HG03097 (cell line): ENCODE data around the gene GSTO1.
A peak's percentile ranks its signal among the peaks of the same experiment; 100 is the strongest.

ENCODE experiments used
- ATAC-seq: cut with Tn5 transposase; IDR thresholded peaks from one replicate; pipeline ENCODE4 v1.9.1; 2021; ENCODE audit not compliant: unreplicated experiment, low FRiP score

GSTO1 gene

DNA sequence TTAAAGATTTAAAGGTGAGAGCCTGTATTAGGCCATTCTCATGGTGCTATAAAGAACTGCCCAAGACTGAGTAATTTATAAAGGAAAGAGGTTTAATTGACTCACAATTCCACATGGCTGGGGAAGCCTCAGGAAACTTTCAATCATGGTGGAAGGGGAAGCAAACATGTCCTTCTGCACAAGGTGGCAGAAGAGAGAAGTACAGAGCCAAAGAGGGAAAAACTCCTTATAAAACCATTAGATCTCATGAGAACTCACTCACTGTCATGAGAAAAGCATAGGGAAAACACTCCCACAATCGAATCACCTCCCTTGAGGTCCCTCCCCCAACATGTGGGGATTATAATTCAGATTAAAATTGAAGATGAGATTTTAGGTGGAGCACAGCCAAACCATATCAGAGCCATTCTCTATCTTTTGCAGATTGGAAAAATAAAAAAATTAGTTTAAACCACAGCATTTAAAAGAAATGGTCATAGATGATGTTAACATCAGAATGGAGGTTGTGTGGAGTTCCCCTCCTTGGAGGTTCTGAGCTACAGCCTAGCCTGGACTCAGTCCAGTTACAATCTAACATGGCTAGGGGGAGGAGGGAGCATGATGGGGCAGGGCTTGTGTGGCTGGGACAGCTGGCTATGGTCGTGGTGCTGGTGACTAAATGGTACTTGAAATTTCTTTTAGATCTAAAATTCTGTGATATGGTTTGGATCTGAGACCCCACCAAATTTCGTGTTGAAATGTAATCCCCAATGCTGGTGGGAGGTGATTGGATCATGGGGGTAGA lies 47.4 kb downstream of the GSTO1 start:
- ATAC-seq = no peak

DNA sequence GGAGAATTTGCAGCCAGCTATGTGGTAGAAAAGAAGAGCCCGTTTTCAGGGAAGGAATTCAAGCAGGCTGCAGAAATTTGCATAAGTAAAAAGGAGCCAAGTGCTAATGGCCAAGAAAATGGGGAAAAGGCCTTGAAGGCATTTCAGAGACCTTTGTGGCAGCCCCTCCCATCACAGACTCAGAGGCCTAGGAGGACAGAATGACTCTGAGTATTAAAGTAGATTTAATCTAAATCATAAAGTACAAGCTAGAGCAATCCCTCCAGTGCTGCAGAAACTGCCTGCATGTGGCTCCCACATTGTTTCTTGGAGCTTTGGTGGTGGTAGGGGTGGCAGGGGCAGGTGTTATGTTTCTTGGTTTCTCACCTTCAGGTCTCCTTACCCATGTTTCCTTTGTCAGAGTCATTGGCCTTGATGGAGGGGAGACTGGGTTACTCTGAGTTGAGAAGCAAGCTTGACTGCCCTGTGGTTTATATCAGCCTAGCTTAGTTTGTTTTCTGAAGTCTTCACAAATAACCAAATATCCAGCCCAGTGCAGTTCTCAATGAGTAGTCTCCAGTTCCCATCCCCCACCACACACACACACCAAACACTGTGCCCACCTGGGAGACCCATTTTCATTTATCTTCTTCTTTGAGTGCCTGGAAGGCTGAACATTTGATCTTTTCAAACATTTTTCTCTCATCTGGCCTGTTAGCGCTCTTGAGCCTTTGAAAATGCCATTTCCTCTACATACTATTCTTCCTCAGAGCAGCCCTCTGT lies 49.1 kb downstream of the GSTO1 start:
- ATAC-seq = no peak

DNA sequence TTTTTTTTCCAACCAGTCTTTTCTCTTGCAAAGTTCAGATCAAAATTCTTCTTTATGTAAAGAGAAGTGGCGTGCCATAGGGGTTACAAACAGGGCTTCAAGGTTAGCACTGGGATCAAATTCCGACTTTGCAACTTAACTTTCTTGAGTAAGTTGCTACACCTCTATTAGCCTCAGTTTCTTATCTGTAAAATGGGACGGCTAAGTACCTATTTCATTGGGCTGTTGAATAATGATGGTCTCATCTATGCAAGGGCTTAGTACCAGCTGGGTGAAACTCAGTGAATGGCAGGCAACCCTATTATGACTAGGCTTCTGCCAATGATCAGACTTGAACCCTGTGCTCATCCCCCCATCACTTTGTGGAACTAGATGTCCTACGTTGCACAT lies 49.7 kb downstream of the GSTO1 start:
- no peak for ATAC-seq

- no peak for ATAC-seq
Measured at GRCh38 chr10:104304927-104305326, 50.2 kb downstream of the GSTO1 start.

GRCh38 chr10:104306897-104307296 lies 52.2 kb downstream of the GSTO1 start:
- ATAC-seq = no peak

DNA sequence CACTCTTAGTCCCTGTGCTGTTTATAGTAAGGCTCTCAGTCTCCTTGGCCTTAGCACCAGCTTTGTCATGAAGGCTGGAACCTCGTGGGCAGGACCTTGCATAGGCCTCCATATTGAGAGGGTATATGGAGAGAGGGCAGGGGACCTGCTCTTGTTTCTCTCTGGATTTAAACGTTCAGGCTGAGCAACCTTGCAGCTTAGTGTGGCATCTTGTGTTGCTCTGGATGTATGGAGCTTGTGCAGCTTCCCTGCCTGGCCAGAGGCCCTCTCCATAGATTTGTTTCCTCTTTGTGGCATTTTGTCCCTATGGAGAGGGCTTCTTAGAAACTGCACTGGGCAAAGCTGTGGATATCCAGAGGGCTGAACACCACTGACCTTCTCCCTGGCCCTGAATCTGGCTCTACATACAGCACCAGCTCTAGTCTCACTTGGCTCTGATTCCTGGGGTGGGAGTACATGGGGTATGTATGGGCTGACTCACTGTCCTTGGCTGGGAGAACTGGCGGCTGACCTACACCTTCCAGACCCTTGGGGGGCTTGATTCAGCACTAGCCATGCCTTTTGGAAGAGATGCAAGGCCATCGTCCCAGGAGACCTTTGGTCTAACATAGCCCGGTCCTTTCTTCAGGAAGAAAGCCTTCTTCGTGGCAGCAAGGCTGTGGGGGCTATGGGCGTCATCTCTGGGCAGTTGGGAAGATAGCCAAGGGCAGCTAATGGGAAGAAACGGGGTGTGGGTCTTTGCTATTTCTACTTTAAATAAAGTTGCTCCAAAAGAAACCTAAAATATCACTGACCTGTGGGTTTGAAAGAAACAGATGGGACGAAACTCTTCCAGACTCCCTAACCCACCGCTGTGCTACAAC lies 53.1 kb downstream of the GSTO1 start:
- ATAC-seq = no peak

- peak; percentile 73 for ATAC-seq
Measured at GRCh38 chr10:104308439-104308903, 53.8 kb downstream of the GSTO1 start.

GRCh38 chr10:104309980-104310978 lies 55.6 kb downstream of the GSTO1 start:
- ATAC-seq = no peak

DNA sequence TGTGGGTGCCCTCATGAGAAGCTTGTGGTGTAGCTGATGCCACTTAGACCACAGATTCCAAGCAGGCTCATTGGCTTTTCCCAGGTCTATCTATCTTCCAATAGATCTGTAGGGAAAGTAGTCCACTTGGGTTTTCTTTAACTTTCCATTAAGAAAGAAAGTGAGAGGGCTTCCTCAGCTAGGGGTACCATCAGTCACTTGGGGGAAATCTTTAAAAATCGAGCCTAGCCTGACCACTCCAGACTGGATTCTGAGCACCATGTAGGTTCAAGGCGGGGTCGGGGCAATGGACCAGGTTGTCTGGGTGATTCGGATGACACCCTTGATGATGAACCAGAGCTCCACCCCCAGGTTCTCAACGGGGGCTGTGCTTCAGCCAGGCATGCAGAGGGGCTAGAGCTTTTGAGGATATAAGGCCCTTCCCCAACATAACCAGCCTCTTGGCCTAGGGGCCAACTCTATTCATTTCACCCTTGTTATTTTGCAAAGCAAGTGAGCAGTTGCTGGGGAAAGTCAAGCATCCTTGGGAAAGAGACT lies 56.6 kb downstream of the GSTO1 start:
- ATAC-seq = no peak

DNA sequence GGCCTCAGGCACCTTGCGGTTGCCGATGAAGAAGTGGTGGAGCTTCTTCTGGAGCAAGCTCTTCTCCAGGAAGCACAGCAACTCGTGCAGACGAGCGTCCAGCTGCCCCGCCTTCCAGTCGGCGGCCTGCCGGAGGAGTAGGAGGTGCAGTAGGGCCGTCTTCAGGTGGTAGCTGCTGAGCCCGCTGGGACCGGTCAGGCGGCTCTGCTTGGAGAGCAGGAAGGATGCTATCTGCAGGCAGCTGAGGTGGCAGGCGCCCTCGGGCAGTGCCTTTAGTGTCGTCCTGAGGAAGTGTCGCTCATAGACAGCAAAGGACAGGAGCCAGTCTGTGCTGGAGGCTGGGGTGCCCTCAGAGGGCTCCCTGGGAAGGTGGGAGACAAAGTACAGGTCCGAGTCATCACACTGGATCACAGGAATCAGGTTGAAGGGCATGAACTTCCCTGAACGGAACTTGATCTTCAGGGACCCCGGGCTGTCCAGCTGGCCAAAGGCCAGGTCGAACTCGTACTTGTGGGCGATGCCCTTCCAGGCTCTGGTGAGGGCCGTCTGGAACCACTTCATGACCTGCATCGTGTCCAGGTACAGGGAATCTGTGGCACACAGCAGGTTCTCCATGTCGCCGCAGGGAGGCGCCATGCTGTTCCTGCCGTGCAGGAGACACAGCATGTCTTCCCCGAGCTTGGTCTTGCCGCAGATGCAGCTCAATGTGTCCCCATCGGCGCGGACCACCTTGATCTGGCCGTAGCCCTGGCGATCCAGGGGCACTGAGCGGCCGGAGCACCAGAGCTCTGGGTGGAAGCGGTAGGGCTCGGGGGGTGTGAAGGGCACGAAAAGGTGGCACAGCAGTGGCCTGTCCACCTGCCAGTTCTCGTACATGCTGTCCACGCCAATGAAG lies 60.1 kb downstream of the GSTO1 start:
- no peak for ATAC-seq

DNA sequence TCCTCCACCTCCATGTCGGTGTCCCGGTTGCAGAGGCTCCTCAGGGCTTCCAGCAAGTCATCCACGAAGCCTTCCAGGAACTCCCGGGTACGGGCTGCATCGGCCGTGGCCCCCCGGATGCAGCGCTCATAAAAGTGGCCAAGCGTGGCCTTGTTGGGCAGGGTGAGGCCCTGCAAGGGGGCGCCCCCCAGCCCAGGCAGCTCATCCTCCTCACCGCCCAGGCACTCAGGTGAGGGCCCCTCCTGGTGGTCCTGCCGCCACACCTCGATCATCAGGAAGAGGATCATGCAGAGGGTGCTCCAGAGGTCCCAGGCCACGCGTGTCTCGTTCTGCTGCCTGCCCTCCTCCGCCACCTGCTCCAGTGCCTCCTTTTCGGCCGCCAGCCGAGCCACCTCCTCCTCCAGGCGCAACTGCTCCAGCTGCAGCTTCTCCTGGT lies 60.8 kb downstream of the GSTO1 start:
- no peak for ATAC-seq

DNA sequence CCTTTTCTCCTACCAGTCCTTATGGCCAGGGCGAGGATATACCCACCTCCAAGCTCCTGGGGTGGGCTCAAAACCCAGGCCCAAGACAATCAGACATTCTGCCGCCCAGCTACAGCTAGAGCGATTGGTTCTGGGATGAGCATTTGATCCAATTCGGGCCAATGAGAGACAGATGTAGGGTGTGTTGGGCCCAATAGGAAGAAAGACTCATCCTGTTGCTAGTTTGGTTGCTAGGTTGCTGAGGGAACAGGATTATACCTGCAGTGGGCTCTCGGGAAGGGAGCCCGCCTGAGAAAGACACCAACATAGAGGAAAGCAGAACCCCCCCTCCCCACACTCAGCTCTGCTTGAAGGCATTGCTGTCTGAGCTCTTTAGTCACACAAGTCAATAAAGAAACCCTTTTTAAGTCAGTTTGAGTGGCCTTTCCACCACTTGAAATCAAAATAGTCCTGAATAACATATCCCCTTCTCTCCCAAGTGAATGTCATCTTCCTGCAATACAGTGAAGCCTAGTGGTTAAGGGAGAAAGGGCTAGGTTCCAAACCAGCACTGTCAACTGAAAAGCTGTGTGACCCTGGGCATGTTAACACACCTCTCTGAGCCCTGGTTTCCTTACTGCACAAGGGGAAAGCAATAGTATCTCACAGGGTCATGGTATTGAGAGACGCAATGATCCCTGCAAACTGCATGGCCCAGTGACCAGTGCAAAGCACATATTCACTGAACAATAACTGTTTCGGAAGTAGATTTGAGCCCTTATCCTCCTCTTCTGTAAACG lies 61.8 kb downstream of the GSTO1 start:
- ATAC-seq = no peak
